Suppressor macrophage treated with lipopolysaccharide for 4 hours (primary cell): ENCODE measurements around the gene CERS1.
A peak's percentile ranks its signal among the peaks of the same experiment; 100 is the strongest.

Experiments
- DNase-seq: peaks from one replicate; pipeline ENCODE4 v3.0.0-alpha.2; 2020

The CERS1 gene

GRCh38 chr19:18898607-18899408 lies 2.9 kb upstream of the CERS1 start:
- no peak for DNase-seq

GRCh38 chr19:18898081-18898606 lies 2.2 kb upstream of the CERS1 start:
- DNase-seq, result no peak

- DNase-seq, result no peak
These were observed 1.4 kb upstream of the CERS1 start for GRCh38 chr19:18897094-18898029.

- DNase-seq, result peak; percentile 7
These were observed 473 bp upstream of the CERS1 start for GRCh38 chr19:18896421-18896841.

- peak; percentile 62 for DNase-seq
These were observed 727 bp downstream of the CERS1 start for GRCh38 chr19:18895038-18895823.

- no peak for DNase-seq
These were observed 1.5 kb downstream of the CERS1 start for GRCh38 chr19:18894254-18895037.

- DNase-seq, result no peak
These were observed 2.2 kb downstream of the CERS1 start for GRCh38 chr19:18893587-18894253.

GRCh38 chr19:18889949-18890745 lies 5.8 kb downstream of the CERS1 start:
- no peak for DNase-seq

- DNase-seq, result no peak
These were observed 9.0 kb downstream of the CERS1 start for GRCh38 chr19:18886972-18887371.

- DNase-seq, result no peak
These were observed 12.2 kb downstream of the CERS1 start for GRCh38 chr19:18883526-18884304.

- no peak for DNase-seq
These were observed 14.5 kb downstream of the CERS1 start for GRCh38 chr19:18881491-18881890.

GRCh38 chr19:18879579-18880373 lies 16.2 kb downstream of the CERS1 start:
- no peak for DNase-seq

GRCh38 chr19:18878858-18879578 lies 16.9 kb downstream of the CERS1 start:
- no peak for DNase-seq

GRCh38 chr19:18878058-18878797 lies 17.7 kb downstream of the CERS1 start:
- no peak for DNase-seq

GRCh38 chr19:18876865-18877264 lies 19.1 kb downstream of the CERS1 start:
- no peak for DNase-seq

GRCh38 chr19:18875726-18876125 lies 20.2 kb downstream of the CERS1 start:
- no peak for DNase-seq

GRCh38 chr19:18871543-18871942 lies 24.4 kb downstream of the CERS1 start:
- no peak for DNase-seq
